Mesendoderm (in vitro differentiated cells): ENCODE data around the gene NCAPD3.
"Not testable (repeated sequence)": the region's sequence is repeated elsewhere in the genome, so short reads cannot be mapped to it uniquely, and the experiment has no call there.

Experiments
- DNase-seq: peaks from one replicate; pipeline ENCODE4 v3.0.0; 2013
- H2AK5ac ChIP-seq: 2 replicates; pipeline ENCODE4 v1.6.1; 2013; ENCODE audit warnings: low read length, inconsistent platforms
- H2BK120ac ChIP-seq: 2 replicates; pipeline ENCODE4 v1.6.1; 2013; ENCODE audit warnings: low read depth, mild to moderate bottlenecking, low read length, moderate library complexity, mixed read lengths
- H2BK15ac ChIP-seq: replicated peaks from 2 replicates; pipeline ENCODE4 v1.6.1; 2013; ENCODE audit warnings: low read depth, mild to moderate bottlenecking, moderate library complexity
- H2BK5ac ChIP-seq: 2 replicates; pipeline ENCODE4 v1.6.1; 2013; ENCODE audit warnings: low read length, inconsistent platforms
- H3K18ac ChIP-seq: 2 replicates; pipeline ENCODE4 v1.6.1; 2013; ENCODE audit warnings: mild to moderate bottlenecking, low read length, mixed read lengths
- H3K23ac ChIP-seq: one replicate; pipeline ENCODE4 v1.6.1; 2013; ENCODE audit warnings: low read length
- H3K27ac ChIP-seq: 2 replicates; pipeline ENCODE4 v1.5.1; 2013; ENCODE audit warnings: low read depth, mild to moderate bottlenecking, inconsistent platforms, low read length, moderate library complexity
- H3K27me3 ChIP-seq: 2 replicates; pipeline ENCODE4 v1.6.1; 2013; ENCODE audit warnings: low read length, control low read depth, mild to moderate bottlenecking, inconsistent platforms; ENCODE audit not compliant: insufficient read depth, poor library complexity
- H3K36me3 ChIP-seq: 2 replicates; pipeline ENCODE4 v1.6.1; 2013; ENCODE audit warnings: low read length, inconsistent platforms; ENCODE audit not compliant: control insufficient read depth, insufficient read depth
- H3K4ac ChIP-seq: one replicate; pipeline ENCODE4 v1.6.1; 2013; ENCODE audit warnings: low read depth, mild to moderate bottlenecking, low read length, moderate library complexity
- H3K4me1 ChIP-seq: 2 replicates; pipeline ENCODE4 v1.6.1; 2013; ENCODE audit warnings: low read depth, low read length, inconsistent platforms; ENCODE audit not compliant: control insufficient read depth
- H3K4me2 ChIP-seq: 2 replicates; pipeline ENCODE4 v1.6.1; 2013; ENCODE audit warnings: low read length
- H3K4me3 ChIP-seq: 2 replicates; pipeline ENCODE4 v1.5.1; 2013; ENCODE audit warnings: mild to moderate bottlenecking, low read length
- H3K56ac ChIP-seq: one replicate; pipeline ENCODE4 v1.6.1; 2013; ENCODE audit warnings: low read length
- H3K79me1 ChIP-seq: 2 replicates; pipeline ENCODE4 v1.6.1; 2013; ENCODE audit warnings: low read length, inconsistent platforms
- H3K79me2 ChIP-seq: 2 replicates; pipeline ENCODE4 v1.6.1; 2013; ENCODE audit warnings: mild to moderate bottlenecking, low read length; ENCODE audit not compliant: control insufficient read depth, insufficient read depth
- H3K9ac ChIP-seq: 2 replicates; pipeline ENCODE4 v1.6.1; 2013; ENCODE audit warnings: low read length, inconsistent platforms
- H4K5ac ChIP-seq: one replicate; pipeline ENCODE4 v1.6.1; 2013; ENCODE audit warnings: low read length
- H4K8ac ChIP-seq: one replicate; pipeline ENCODE4 v1.6.1; 2013; ENCODE audit warnings: low read depth, mild to moderate bottlenecking, control low read depth, low read length, moderate library complexity
- WGBS: extraction: QIAGEN DNeasy Blood & Tissue Kit; methylation state at CpG from one replicate; pipeline ENCODE4 v1.1.7; 2013; ENCODE audit warnings: low lambda C conversion rate, missing lambda C conversion rate; ENCODE audit not compliant: insufficient coverage; ENCODE audit errors: extremely low coverage; 5-methylcytosine and 5-hydroxymethylcytosine counted together

The NCAPD3 gene

GRCh38 chr11:134261626-134262488 lies 38.1 kb upstream of the NCAPD3 start:
- Histone ChIP-seq H2BK120ac (no peak overlapping the region), H3K4me3 (no peak overlapping the region), H2AK5ac (no peak overlapping the region), H3K18ac (no peak overlapping the region), H4K8ac (no peak overlapping the region), H3K23ac (no peak overlapping the region), H3K36me3 (no peaks in the 10 kb centered on the region), H3K4me1 (no peaks in the 10 kb centered on the region), H3K4ac (no peak overlapping the region), H4K5ac (no peak overlapping the region), H3K27ac (no peak overlapping the region), H3K56ac (no peak overlapping the region), H3K79me2 (no peaks in the 10 kb centered on the region), H2BK15ac (no peak overlapping the region), H3K27me3 (no peaks in the 10 kb centered on the region), H3K9ac (no peak overlapping the region), H3K4me2 (no peak overlapping the region), H3K79me1 (no peaks in the 10 kb centered on the region), H2BK5ac (no peak overlapping the region)
- no CpG with 5 or more reads among the region's 14 CpGs for WGBS
- DNase-seq, result peak; percentile 67

- Histone ChIP-seq H3K36me3 (no peaks in the 10 kb centered on the region), H2BK5ac (no peak overlapping the region), H3K23ac (no peak overlapping the region), H3K79me2 (no peaks in the 10 kb centered on the region), H3K18ac (no peak overlapping the region), H3K27me3 (no peaks in the 10 kb centered on the region), H2BK15ac (no peak overlapping the region), H3K4me3 (no peak overlapping the region), H2AK5ac (no peak overlapping the region), H3K27ac (no peak overlapping the region), H2BK120ac (no peak overlapping the region), H4K8ac (no peak overlapping the region), H3K79me1 (no peaks in the 10 kb centered on the region), H4K5ac (no peak overlapping the region), H3K56ac (no peak overlapping the region), H3K4ac (no peak overlapping the region), H3K4me1 (no peaks in the 10 kb centered on the region), H3K4me2 (no peak overlapping the region), H3K9ac (no peak overlapping the region)
- no peak for DNase-seq
- no CpG with 5 or more reads among the region's 16 CpGs for WGBS
Measured at GRCh38 chr11:134260983-134261382, 37.2 kb upstream of the NCAPD3 start.

DNA sequence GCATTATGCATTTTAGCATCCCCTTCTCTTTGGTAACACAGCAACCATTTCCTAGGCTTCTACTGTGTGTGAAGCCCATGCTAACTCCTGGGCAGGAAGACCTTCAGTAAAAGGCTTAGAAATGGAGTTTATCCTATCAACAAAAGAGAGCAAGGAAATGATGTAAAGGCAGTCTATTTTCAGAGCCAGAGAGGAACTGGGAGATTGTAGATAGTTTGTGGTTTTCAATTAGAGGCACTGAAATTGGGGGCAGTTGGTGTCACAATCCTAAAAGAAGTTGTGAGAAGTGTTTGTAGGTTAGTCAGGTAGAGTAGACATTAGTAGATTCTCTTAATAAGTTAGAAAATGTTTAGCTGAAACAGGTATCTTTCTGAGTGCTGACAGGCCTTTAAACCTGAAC lies 36.7 kb upstream of the NCAPD3 start:
- Histone ChIP-seq H3K4me1 (no peaks in the 10 kb centered on the region), H2BK120ac (no peak overlapping the region), H2BK15ac (no peak overlapping the region), H3K4me2 (no peak overlapping the region), H3K56ac (no peak overlapping the region), H3K4me3 (no peak overlapping the region), H3K79me2 (no peaks in the 10 kb centered on the region), H2AK5ac (no peak overlapping the region), H3K36me3 (no peaks in the 10 kb centered on the region), H3K27me3 (no peaks in the 10 kb centered on the region), H3K4ac (no peak overlapping the region), H3K27ac (no peak overlapping the region), H3K79me1 (no peaks in the 10 kb centered on the region), H4K8ac (no peak overlapping the region), H3K18ac (no peak overlapping the region), H2BK5ac (no peak overlapping the region), H3K9ac (no peak overlapping the region), H4K5ac (no peak overlapping the region), H3K23ac (no peak overlapping the region)
- no peak for DNase-seq

DNA sequence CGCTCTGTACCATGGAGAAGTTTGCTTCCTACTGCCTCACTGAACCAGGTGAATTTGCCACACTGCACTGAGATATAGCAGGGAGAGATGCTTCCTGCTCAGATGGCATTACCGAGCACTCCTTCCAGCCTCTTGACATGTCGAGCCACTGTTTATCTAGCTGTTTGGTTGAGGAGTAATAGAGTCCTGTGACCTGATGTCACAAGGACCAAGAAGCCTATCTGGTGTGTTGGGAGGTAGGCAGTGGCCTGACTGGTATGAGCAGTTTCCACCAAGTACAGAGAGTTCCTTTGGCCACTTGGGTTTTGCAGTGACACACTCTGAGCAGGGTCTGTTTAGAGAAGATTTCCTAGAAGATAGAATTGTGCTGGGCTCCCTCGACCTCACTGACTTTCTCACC lies 34.8 kb upstream of the NCAPD3 start:
- Histone ChIP-seq H3K27ac (no peak overlapping the region), H4K8ac (no peak overlapping the region), H3K79me1 (no peaks in the 10 kb centered on the region), H3K18ac (no peak overlapping the region), H3K4me3 (no peak overlapping the region), H3K4me2 (no peak overlapping the region), H3K56ac (no peak overlapping the region), H2BK5ac (no peak overlapping the region), H3K9ac (no peak overlapping the region), H3K23ac (no peak overlapping the region), H3K4me1 (no peaks in the 10 kb centered on the region), H3K4ac (no peak overlapping the region), H2BK15ac (no peak overlapping the region), H4K5ac (no peak overlapping the region), H3K36me3 (no peaks in the 10 kb centered on the region), H3K27me3 (no peaks in the 10 kb centered on the region), H2AK5ac (no peak overlapping the region), H2BK120ac (no peak overlapping the region), H3K79me2 (no peaks in the 10 kb centered on the region)
- no peak for DNase-seq
- no CpG with 5 or more reads among the region's 4 CpGs for WGBS

GRCh38 chr11:134257101-134257500 lies 33.3 kb upstream of the NCAPD3 start:
- Histone ChIP-seq H4K8ac (no peak overlapping the region), H3K9ac (no peak overlapping the region), H3K27ac (no peak overlapping the region), H3K23ac (no peak overlapping the region), H3K36me3 (no peaks in the 10 kb centered on the region), H4K5ac (no peak overlapping the region), H3K79me2 (no peaks in the 10 kb centered on the region), H3K4me3 (no peak overlapping the region), H3K4me1 (peaks cover 2% of the 10 kb centered on the region), H2AK5ac (no peak overlapping the region), H3K56ac (no peak overlapping the region), H2BK15ac (no peak overlapping the region), H3K27me3 (no peaks in the 10 kb centered on the region), H3K4ac (no peak overlapping the region), H3K18ac (no peak overlapping the region), H2BK120ac (no peak overlapping the region), H2BK5ac (no peak overlapping the region), H3K4me2 (no peak overlapping the region), H3K79me1 (no peaks in the 10 kb centered on the region)
- DNase-seq, result no peak
- WGBS, result no CpG with 5 or more reads among the region's 11 CpGs

GRCh38 chr11:134255184-134255561 lies 31.4 kb upstream of the NCAPD3 start:
- not testable (repeated sequence) for H4K8ac ChIP-seq, H2BK5ac ChIP-seq, H3K27ac ChIP-seq, H3K79me2 ChIP-seq, H3K18ac ChIP-seq, H2BK15ac ChIP-seq, H3K79me1 ChIP-seq, H4K5ac ChIP-seq, DNase-seq, H2BK120ac ChIP-seq, H3K36me3 ChIP-seq, H3K4ac ChIP-seq, H3K9ac ChIP-seq, H2AK5ac ChIP-seq, H3K4me1 ChIP-seq, H3K27me3 ChIP-seq, H3K56ac ChIP-seq, H3K4me2 ChIP-seq, H3K23ac ChIP-seq, H3K4me3 ChIP-seq
- WGBS, result no CpG with 5 or more reads among the region's 5 CpGs
